CD8-positive, alpha-beta memory T cell (primary cell): ENCODE results near the gene IRF2. TPM values are rescaled to one million over a fixed set of nuclear protein-coding genes. Genes with fewer than 3 reads are reported as not detected.
A peak's percentile ranks its signal among the peaks of the same experiment; 100 is the strongest.

Source experiments
- CTCF ChIA-PET: fragments of 350-600 bp; sonication (Branson Sonifier 250); formaldehyde crosslinking; loops from one replicate; lab custom pipeline; 2021; ENCODE audit warnings: antibody characterized with exemption; lab: Charles Lee
- POLR2A ChIA-PET: fragments of 350-600 bp; sonication (Branson Sonifier 250); formaldehyde crosslinking; loops from one replicate; lab custom pipeline; 2021; ENCODE audit warnings: antibody characterized with exemption; lab: Charles Lee
- DNase-seq, 5 donors: peaks; one replicate each; pipeline versions ENCODE4 v3.0.0 to v3.0.0-alpha.2; 2020 to 2022; ENCODE audit warnings: mixed read lengths in 1 of 5
- H3K27ac ChIP-seq: one replicate; pipeline ENCODE4 v1.7.0; 2013; ENCODE audit warnings: low read depth, mild to moderate bottlenecking, low read length, moderate library complexity
- H3K27me3 ChIP-seq: 2 replicates; pipeline ENCODE4 v1.7.0; 2013; ENCODE audit warnings: low read length, mild to moderate bottlenecking; ENCODE audit not compliant: insufficient read depth, poor library complexity, severe bottlenecking
- H3K36me3 ChIP-seq: 2 replicates; pipeline ENCODE4 v1.7.0; 2013; ENCODE audit warnings: mild to moderate bottlenecking, low read length, moderate library complexity; ENCODE audit not compliant: insufficient read depth
- H3K4me1 ChIP-seq: 2 replicates; pipeline ENCODE4 v1.7.0; 2013; ENCODE audit warnings: mild to moderate bottlenecking, low read length, moderate library complexity; ENCODE audit not compliant: insufficient read depth
- H3K4me3 ChIP-seq: 2 replicates; pipeline ENCODE4 v1.7.0; 2013; ENCODE audit warnings: mild to moderate bottlenecking, low read length
- H3K9me3 ChIP-seq: 2 replicates; pipeline ENCODE4 v1.7.0; 2013; ENCODE audit warnings: mild to moderate bottlenecking, low read length
- H3K27ac Mint-ChIP-seq, 8 donors: one replicate each; pipeline ENCODE4 v1.8.0; 2020 to 2021; ENCODE audit warnings: mixed read lengths in 8 of 8, mild to moderate bottlenecking in 6 of 8, inconsistent platforms in 3 of 8, moderate library complexity in 3 of 8
- H3K27me3 Mint-ChIP-seq, 2 donors: one replicate each; pipeline ENCODE4 v1.8.0; 2020 to 2021; ENCODE audit warnings: mixed read lengths in 2 of 2, mild to moderate bottlenecking in 1 of 2, moderate library complexity in 1 of 2
- H3K36me3 Mint-ChIP-seq, 3 donors: one replicate each; pipeline ENCODE4 v1.8.0; 2020 to 2021; ENCODE audit warnings: mixed read lengths in 3 of 3, inconsistent platforms in 1 of 3, mild to moderate bottlenecking in 1 of 3
- H3K4me1 Mint-ChIP-seq, 3 donors: one replicate each; pipeline ENCODE4 v1.8.0; 2020 to 2021; ENCODE audit warnings: mixed read lengths in 3 of 3, inconsistent platforms in 1 of 3, mild to moderate bottlenecking in 1 of 3
- H3K4me3 Mint-ChIP-seq, 7 donors: one replicate each; pipeline ENCODE4 v1.8.0; 2020 to 2021; ENCODE audit warnings: mixed read lengths in 7 of 7, mild to moderate bottlenecking in 6 of 7, moderate library complexity in 4 of 7, inconsistent platforms in 2 of 7
- H3K9me3 Mint-ChIP-seq, 5 donors: one replicate each; pipeline ENCODE4 v1.8.0; 2020 to 2022; ENCODE audit warnings: mixed read lengths in 5 of 5, mild to moderate bottlenecking in 3 of 5, moderate library complexity in 2 of 5, inconsistent platforms in 1 of 5
- polyA plus RNA-seq: library from polyadenylated mRNA; unstranded; fragments of 300-500 nt; fragmentation: Illumina TruSeq; gene quantifications from one replicate; pipeline ENCODE4 v1.2.3, GENCODE V29; 2021
- total RNA-seq, 2 experiments: library from RNA; stranded (reverse); gene quantifications; one replicate each; pipeline ENCODE4 v1.2.3, GENCODE V29; 2021

The IRF2 gene
- total and polyA plus RNA-seq, 3 experiments from 2014 or later: 44.1 to 79.3 (median 44.3) TPM

DNA sequence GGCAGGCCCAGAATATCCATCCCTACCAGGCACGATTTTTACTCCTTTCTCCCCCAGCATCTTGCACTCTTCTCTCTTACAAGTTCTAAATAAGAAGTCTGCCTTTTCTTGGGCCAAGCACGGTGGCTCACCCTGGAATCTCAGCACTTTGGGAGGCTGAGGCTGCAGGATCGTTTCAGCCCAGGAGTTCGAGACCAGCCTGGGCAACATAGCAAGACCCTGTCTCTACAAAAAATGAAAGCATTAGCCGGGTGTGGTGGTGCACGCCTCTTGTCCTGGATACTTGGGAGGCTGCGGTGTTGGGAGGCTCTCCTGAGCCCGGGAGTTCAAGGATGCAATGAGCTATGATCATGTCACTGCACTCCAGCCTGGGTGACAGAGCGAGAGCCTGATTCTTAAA, 64.8 kb downstream of the IRF2 start:
- Histone ChIP-seq H3K4me1 (peaks cover 34% of the 10 kb centered on the region), H3K4me3 (no peak overlapping the region), H3K36me3 (peaks cover 27% of the 10 kb centered on the region), H3K9me3 (no peaks in the 10 kb centered on the region), H3K27ac (no peak overlapping the region), H3K27me3 (no peaks in the 10 kb centered on the region)
- Mint-ChIP-seq H3K4me1 (peaks cover 54 to 80% (median 69%) of the 10 kb centered on the region in 3 donors), H3K9me3 (no peaks in the 10 kb centered on the region), H3K27me3 (no peaks in the 10 kb centered on the region), H3K36me3 (peaks cover 0 to 79% (median 10%) of the 10 kb centered on the region in 3 donors), H3K27ac (peak overlapping the region; percentile 76 to 97 (median 94)), H3K4me3 (peak overlapping the region; percentile 14 to 84 (median 73))
- ChIA-PET POLR2A (interaction anchor here (0.5 to 1.1 kb wide), 4 partner anchors 66 to 128 kb away, joined by 3 to 5 read pairs (median 4); no protein-coding TSS in a partner anchor), CTCF (interaction anchor here (1.0 kb wide), 1 partner anchor 156 kb away, joined by 3 read pairs; no protein-coding TSS in a partner anchor)
- no peak for DNase-seq

DNA sequence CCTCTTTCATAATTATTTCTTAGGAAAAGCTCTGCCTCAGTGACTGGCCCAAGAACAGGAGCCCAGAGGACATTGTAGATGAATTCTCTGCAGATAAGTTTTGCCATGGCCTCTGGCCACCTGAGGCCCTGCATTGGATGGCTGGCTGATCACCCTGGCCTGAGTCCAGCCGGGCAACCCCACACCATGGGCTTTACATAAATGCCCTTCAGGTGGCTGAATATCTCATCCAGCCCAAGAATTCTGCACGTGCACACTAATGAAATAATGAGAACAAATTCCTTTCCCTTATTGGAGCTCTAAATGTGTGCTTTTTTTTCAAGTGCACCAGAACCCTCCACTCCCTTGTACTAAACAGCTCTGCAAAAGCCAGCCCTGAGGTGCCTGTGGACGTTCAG, 65.7 kb downstream of the IRF2 start:
- no peak for DNase-seq
- H3K36me3 ChIP-seq: peaks cover 24% of the 10 kb centered on the region
- no peaks in the 10 kb centered on the region for H3K9me3 Mint-ChIP-seq
- H3K4me1 Mint-ChIP-seq: peaks cover 56 to 73% (median 67%) of the 10 kb centered on the region in 3 donors
- peaks cover 30% of the 10 kb centered on the region for H3K4me1 ChIP-seq
- H3K27me3 ChIP-seq: no peaks in the 10 kb centered on the region
- ChIA-PET POLR2A (interaction anchor here (0.5 kb wide), 1 partner anchor 129 kb away, joined by 4 read pairs; no protein-coding TSS in a partner anchor), CTCF (no interaction called here)
- no peak overlapping the region for H3K27ac ChIP-seq
- no peaks in the 10 kb centered on the region for H3K9me3 ChIP-seq
- peaks cover 0 to 76% (median 10%) of the 10 kb centered on the region in 3 donors for H3K36me3 Mint-ChIP-seq
- no peak overlapping the region for H3K4me3 ChIP-seq
- H3K27ac Mint-ChIP-seq: peak overlapping the region in 7 of 8 donors; percentile 73 to 96 (median 88)
- peak overlapping the region in 5 of 7 donors; percentile 17 to 76 (median 66) for H3K4me3 Mint-ChIP-seq
- H3K27me3 Mint-ChIP-seq: no peaks in the 10 kb centered on the region

- no peak for DNase-seq
- H3K27ac Mint-ChIP-seq: peak overlapping the region; percentile 40 to 90 (median 75)
- H3K36me3 ChIP-seq: peaks cover 26% of the 10 kb centered on the region
- ChIA-PET POLR2A (no interaction called here), CTCF (no interaction called here)
- H3K4me3 Mint-ChIP-seq: no peak overlapping the region
- H3K27me3 Mint-ChIP-seq: no peaks in the 10 kb centered on the region
- H3K4me3 ChIP-seq: no peak overlapping the region
- H3K27me3 ChIP-seq: no peaks in the 10 kb centered on the region
- no peaks in the 10 kb centered on the region for H3K9me3 ChIP-seq
- peaks cover 25% of the 10 kb centered on the region for H3K4me1 ChIP-seq
- no peak overlapping the region for H3K27ac ChIP-seq
- H3K36me3 Mint-ChIP-seq: peaks cover 0 to 76% (median 16%) of the 10 kb centered on the region in 3 donors
- H3K9me3 Mint-ChIP-seq: no peaks in the 10 kb centered on the region
- H3K4me1 Mint-ChIP-seq: peaks cover 53 to 73% (median 66%) of the 10 kb centered on the region in 3 donors
These were observed 66.2 kb downstream of the IRF2 start for GRCh38 chr4:184408021-184408683.

DNA sequence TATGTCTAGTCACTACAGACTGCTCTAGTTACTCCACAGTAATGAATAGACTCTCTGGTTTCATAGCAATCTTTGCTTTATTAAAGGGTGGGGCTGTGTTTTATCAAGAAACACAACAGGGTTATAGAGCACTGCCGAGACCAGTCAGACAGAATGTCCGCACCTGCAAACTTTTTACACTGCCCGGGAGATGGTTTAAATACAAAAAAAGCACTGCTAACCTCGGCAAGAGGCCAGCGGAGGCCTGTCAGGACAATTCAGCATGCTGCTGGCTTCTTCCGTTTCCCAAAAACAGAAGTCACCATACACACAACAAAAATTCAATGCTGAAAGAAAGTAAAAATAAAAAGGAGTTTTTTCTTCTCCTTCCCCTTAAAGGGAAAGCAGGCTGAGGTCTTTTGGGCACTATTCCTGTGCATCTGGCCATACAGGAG, 67.4 kb downstream of the IRF2 start:
- Mint-ChIP-seq H3K4me3 (no peak overlapping the region), H3K27me3 (no peaks in the 10 kb centered on the region), H3K4me1 (peaks cover 54 to 72% (median 70%) of the 10 kb centered on the region in 3 donors), H3K27ac (peak overlapping the region in 5 of 8 donors; percentile 58 to 85 (median 72)), H3K9me3 (no peaks in the 10 kb centered on the region), H3K36me3 (peaks cover 0 to 78% (median 24%) of the 10 kb centered on the region in 3 donors)
- Histone ChIP-seq H3K4me3 (no peak overlapping the region), H3K27me3 (no peaks in the 10 kb centered on the region), H3K9me3 (no peaks in the 10 kb centered on the region), H3K36me3 (peaks cover 36% of the 10 kb centered on the region), H3K4me1 (peaks cover 25% of the 10 kb centered on the region), H3K27ac (no peak overlapping the region)
- ChIA-PET POLR2A (no interaction called here), CTCF (no interaction called here)
- DNase-seq: no peak

DNA sequence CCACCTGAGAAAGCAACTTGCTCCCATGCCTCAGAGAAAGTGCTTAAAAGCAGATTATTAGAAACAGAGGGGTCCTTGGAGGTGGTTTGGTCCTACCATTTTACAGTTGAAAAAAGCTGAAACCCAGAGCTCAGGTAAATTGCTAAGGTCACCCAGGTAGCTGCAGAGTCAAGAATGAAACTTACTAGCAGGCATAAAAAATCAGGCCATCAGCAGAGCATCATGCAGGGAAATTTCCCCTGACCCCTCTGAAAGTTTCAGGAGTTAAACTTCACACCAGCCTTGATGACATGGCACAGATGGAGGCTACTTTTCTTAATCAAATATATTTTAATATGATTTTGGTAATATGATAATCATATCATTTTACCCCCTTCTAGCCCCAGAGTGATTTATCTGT, 70.3 kb downstream of the IRF2 start:
- peaks cover 0 to 93% (median 34%) of the 10 kb centered on the region in 3 donors for H3K36me3 Mint-ChIP-seq
- H3K27me3 Mint-ChIP-seq: no peaks in the 10 kb centered on the region
- peaks cover 37 to 59% (median 55%) of the 10 kb centered on the region in 3 donors for H3K4me1 Mint-ChIP-seq
- peaks cover 50% of the 10 kb centered on the region for H3K36me3 ChIP-seq
- ChIA-PET CTCF (no interaction called here), POLR2A (no interaction called here)
- H3K27ac Mint-ChIP-seq: peak overlapping the region in 1 of 8 donors; percentile 15
- no peak overlapping the region for H3K4me3 Mint-ChIP-seq
- H3K27ac ChIP-seq: no peak overlapping the region
- DNase-seq: no peak
- H3K27me3 ChIP-seq: no peaks in the 10 kb centered on the region
- peaks cover 11% of the 10 kb centered on the region for H3K4me1 ChIP-seq
- no peaks in the 10 kb centered on the region for H3K9me3 ChIP-seq
- H3K9me3 Mint-ChIP-seq: no peaks in the 10 kb centered on the region
- H3K4me3 ChIP-seq: no peak overlapping the region

DNA sequence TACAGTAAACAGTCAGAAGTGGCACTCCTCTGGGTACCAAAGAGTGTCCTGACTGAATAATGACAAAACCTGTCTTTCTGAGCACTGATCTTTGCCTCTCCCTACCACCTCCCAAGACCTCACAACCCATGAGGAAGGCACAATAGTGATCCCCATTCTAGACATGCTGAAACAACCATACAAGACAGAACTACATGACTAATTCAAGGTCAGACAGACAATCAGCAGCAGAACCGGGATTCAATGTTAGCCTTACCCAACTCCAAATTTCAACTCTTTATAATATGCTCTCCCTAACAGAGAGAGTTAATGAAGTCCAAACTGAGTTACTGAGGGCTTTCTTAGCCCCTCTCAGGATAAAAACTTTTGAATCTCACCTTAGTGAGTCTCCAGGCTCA, 71.0 kb downstream of the IRF2 start:
- no peaks in the 10 kb centered on the region for H3K27me3 ChIP-seq
- H3K4me3 ChIP-seq: no peak overlapping the region
- Mint-ChIP-seq H3K9me3 (no peaks in the 10 kb centered on the region), H3K27ac (peak overlapping the region in 7 of 8 donors; percentile 5 to 66 (median 23)), H3K27me3 (no peaks in the 10 kb centered on the region), H3K4me3 (no peak overlapping the region), H3K36me3 (peaks cover 0 to 93% (median 36%) of the 10 kb centered on the region in 3 donors), H3K4me1 (peaks cover 31 to 52% (median 48%) of the 10 kb centered on the region in 3 donors)
- ChIA-PET POLR2A (no interaction called here), CTCF (no interaction called here)
- no peaks in the 10 kb centered on the region for H3K9me3 ChIP-seq
- no peak overlapping the region for H3K27ac ChIP-seq
- no peak for DNase-seq
- H3K4me1 ChIP-seq: peaks cover 4% of the 10 kb centered on the region
- H3K36me3 ChIP-seq: peaks cover 47% of the 10 kb centered on the region

DNA sequence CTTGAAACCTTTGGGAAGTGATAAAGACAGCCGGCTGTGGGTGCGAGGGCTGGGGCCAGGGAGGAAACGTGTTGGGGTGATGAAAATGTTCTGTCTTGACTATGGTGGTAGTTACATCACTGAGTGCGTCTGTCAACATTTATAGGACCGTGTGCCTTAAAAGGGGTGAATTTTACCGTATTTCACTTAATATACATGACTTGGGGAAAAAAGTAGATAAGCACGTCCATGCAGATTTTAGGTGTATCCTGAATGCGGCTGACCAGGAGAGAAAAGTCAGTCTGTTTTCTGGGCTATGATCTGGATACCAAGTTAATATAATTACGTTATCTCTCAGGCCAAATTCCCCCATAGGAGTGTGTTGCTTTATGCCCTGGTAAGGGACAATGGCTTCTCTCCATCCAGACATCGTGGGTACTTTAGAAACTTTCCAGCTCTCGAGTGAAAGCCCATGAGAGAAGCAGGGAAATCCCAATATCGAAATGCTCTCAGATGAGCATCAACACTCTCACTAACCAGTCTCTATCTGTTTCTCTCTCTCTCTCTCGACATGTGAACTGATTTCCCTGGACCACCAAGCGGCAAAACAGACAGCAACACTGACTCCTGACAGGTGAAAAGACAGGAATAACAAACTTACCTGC, 71.5 kb downstream of the IRF2 start:
- no peak overlapping the region for H3K4me3 ChIP-seq
- Mint-ChIP-seq H3K4me3 (no peak overlapping the region), H3K4me1 (peaks cover 26 to 47% (median 43%) of the 10 kb centered on the region in 3 donors), H3K27me3 (no peaks in the 10 kb centered on the region), H3K36me3 (peaks cover 0 to 93% (median 35%) of the 10 kb centered on the region in 3 donors), H3K27ac (peak overlapping the region in 5 of 8 donors; percentile 21 to 70 (median 44)), H3K9me3 (no peaks in the 10 kb centered on the region)
- ChIA-PET CTCF (no interaction called here), POLR2A (no interaction called here)
- no peaks in the 10 kb centered on the region for H3K9me3 ChIP-seq
- no peaks in the 10 kb centered on the region for H3K27me3 ChIP-seq
- peaks cover 46% of the 10 kb centered on the region for H3K36me3 ChIP-seq
- DNase-seq: no peak
- no peak overlapping the region for H3K27ac ChIP-seq
- no peaks in the 10 kb centered on the region for H3K4me1 ChIP-seq

DNA sequence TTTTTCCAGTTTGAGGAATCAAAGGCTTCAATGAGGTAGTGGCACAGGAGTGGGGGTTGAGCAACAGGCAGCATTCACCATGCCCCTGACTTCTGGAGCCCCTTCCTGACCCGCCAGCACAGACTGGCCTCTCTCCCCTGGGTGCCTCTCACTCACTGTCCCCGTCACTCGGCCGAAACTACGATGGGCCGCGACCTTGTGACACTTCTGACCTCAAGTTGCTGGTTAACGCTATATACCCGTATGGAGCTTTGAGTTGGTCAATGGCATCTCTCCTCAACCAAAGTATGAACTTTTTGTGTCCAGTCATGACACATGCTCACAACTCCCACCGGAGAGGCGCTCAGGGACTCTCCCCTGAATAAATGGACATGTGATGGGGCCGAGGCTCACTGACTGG, 72.1 kb downstream of the IRF2 start:
- H3K4me3 ChIP-seq: no peak overlapping the region
- peak overlapping the region in 3 of 8 donors; percentile 54 to 70 (median 69) for H3K27ac Mint-ChIP-seq
- no peak for DNase-seq
- no peaks in the 10 kb centered on the region for H3K9me3 Mint-ChIP-seq
- H3K9me3 ChIP-seq: no peaks in the 10 kb centered on the region
- H3K4me3 Mint-ChIP-seq: no peak overlapping the region
- H3K27ac ChIP-seq: no peak overlapping the region
- no peaks in the 10 kb centered on the region for H3K27me3 ChIP-seq
- CTCF ChIA-PET: no interaction called here
- H3K36me3 ChIP-seq: peaks cover 46% of the 10 kb centered on the region
- H3K27me3 Mint-ChIP-seq: no peaks in the 10 kb centered on the region
- POLR2A ChIA-PET: no interaction called here
- H3K4me1 Mint-ChIP-seq: peaks cover 21 to 42% (median 38%) of the 10 kb centered on the region in 3 donors
- H3K4me1 ChIP-seq: no peaks in the 10 kb centered on the region
- H3K36me3 Mint-ChIP-seq: peaks cover 0 to 93% (median 38%) of the 10 kb centered on the region in 3 donors
